Measurements from ENCODE around the gene BMP7. TPM values are rescaled to one million over a fixed set of nuclear protein-coding genes. Genes with fewer than 3 reads are reported as not detected.

The BMP7 gene
- total RNA-seq, 2 experiments from 2014 or later = 2.2 to 94.2 TPM

DNA sequence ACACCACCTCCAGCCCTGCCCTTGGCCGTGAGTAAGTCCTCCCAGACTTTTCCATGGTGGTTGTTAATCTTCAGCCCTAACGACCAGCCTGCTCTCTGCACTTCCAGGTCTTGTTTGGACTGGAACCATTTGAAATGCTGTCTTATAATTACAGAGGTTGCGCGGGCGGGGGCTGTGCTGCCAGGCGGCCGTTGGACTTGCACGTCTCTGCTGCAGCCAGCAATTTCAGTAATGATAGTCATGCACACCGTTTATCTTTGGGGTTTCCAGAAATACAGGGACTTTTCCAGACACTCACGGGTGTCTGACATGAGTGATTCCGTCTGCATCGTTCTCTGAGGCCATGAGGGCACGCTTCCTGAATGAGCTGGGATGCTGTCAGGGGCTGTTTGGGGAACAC lies 118.2 kb downstream of the BMP7 start:
- H3K9me3 ChIP-seq (ENCODE audit: low read length) = no peaks in the 10 kb centered on the region
- no peaks in the 10 kb centered on the region for H3K36me3 ChIP-seq (ENCODE audit: insufficient read depth, low read length)
- H3K9me2 ChIP-seq (ENCODE audit: insufficient read depth, low read length) = no peaks in the 10 kb centered on the region
- H3K4me1 ChIP-seq (ENCODE audit: insufficient read depth, low read length, poor library complexity, severe bottlenecking) = peaks cover 7% of the 10 kb centered on the region
- no peak for DNase-seq (ENCODE audit: low spot score)
- no peak overlapping the region for H3K27ac ChIP-seq (ENCODE audit: low read depth, low read length, poor library complexity, severe bottlenecking)
- no peak overlapping the region for H2AFZ ChIP-seq (ENCODE audit: low read length)
- no peak for TF ChIP-seq EZH2phosphoT487 (IDR thresholded peaks at IDR 0.05; ENCODE audit: borderline replicate concordance, low read depth, low read length)
- TF ChIP-seq, protein P1, sequence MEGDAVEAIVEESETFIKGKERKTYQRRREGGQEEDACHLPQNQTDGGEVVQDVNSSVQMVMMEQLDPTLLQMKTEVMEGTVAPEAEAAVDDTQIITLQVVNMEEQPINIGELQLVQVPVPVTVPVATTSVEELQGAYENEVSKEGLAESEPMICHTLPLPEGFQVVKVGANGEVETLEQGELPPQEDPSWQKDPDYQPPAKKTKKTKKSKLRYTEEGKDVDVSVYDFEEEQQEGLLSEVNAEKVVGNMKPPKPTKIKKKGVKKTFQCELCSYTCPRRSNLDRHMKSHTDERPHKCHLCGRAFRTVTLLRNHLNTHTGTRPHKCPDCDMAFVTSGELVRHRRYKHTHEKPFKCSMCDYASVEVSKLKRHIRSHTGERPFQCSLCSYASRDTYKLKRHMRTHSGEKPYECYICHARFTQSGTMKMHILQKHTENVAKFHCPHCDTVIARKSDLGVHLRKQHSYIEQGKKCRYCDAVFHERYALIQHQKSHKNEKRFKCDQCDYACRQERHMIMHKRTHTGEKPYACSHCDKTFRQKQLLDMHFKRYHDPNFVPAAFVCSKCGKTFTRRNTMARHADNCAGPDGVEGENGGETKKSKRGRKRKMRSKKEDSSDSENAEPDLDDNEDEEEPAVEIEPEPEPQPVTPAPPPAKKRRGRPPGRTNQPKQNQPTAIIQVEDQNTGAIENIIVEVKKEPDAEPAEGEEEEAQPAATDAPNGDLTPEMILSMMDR (conservative IDR thresholded peaks at IDR 0.05; ENCODE audit: low read length) = no peak
- H3K4me2 ChIP-seq (ENCODE audit: low read length) = no peak overlapping the region
- no peaks in the 10 kb centered on the region for H3K79me2 ChIP-seq (ENCODE audit: insufficient read depth, low read depth, low read length)
- no TSS peak for BruUV-seq (replicated peaks)
- H4K20me1 ChIP-seq (ENCODE audit: insufficient read depth, low read length) = no peaks in the 10 kb centered on the region
- intact Hi-C loops (cut with micrococcal nuclease; ENCODE audit: unreplicated experiment) = no loop called here
- ChIA-PET POLR2A (no interaction called here), CTCF (ENCODE audit: unreplicated experiment) (no interaction called here)
- H3K4me3 ChIP-seq (ENCODE audit: low read depth, low read length, poor library complexity, severe bottlenecking) = no peak overlapping the region

DNA sequence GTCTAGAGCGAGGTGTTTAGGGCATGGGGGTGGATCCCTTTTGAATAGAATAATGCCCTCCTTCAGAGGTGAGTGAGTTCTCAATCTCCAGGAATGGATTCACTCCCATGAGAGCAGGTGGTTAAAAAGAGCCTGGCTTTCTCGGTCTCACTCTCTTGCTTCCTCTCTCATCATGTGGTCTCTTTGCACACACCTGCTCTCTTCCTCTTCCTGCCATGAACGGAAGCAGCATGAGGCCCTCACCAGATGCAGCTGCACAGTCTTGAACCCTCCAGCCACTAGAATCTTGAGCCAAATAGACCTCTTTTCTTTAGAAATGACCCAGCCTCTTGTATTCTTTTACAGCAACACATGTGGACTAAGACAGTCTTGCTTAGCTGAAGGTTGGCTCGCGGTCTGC lies 119.3 kb downstream of the BMP7 start:
- Histone ChIP-seq H3K9me2 (ENCODE audit: insufficient read depth, low read length) (no peaks in the 10 kb centered on the region), H3K36me3 (ENCODE audit: insufficient read depth, low read length) (no peaks in the 10 kb centered on the region), H3K9me3 (ENCODE audit: low read length) (no peaks in the 10 kb centered on the region), H3K4me3 (ENCODE audit: low read depth, low read length, poor library complexity, severe bottlenecking) (no peak overlapping the region), H3K4me2 (ENCODE audit: low read length) (no peak overlapping the region; the same call in 1 of the 2 replicates), H4K20me1 (ENCODE audit: insufficient read depth, low read length) (no peaks in the 10 kb centered on the region), H3K27ac (ENCODE audit: low read depth, low read length, poor library complexity, severe bottlenecking) (no peak overlapping the region), H2AFZ (ENCODE audit: low read length) (0 out of 2 replicates have a peak overlapping the region, but pooled peaks have one; percentile 11), H3K79me2 (ENCODE audit: insufficient read depth, low read depth, low read length) (no peaks in the 10 kb centered on the region), H3K4me1 (ENCODE audit: insufficient read depth, low read length, poor library complexity, severe bottlenecking) (peaks cover 7% of the 10 kb centered on the region)
- TF ChIP-seq EZH2phosphoT487 (IDR thresholded peaks at IDR 0.05; ENCODE audit: borderline replicate concordance, low read depth, low read length) = no peak
- TF ChIP-seq, protein P1 (conservative IDR thresholded peaks at IDR 0.05; ENCODE audit: low read length) = no peak
- BruUV-seq (replicated peaks) = no TSS peak
- intact Hi-C loops (cut with micrococcal nuclease; ENCODE audit: unreplicated experiment) = no loop called here
- DNase-seq (ENCODE audit: low spot score) = peak; percentile 35
- ChIA-PET CTCF (ENCODE audit: unreplicated experiment) (no interaction called here), POLR2A (no interaction called here)

- DNase-seq (ENCODE audit: low spot score) = no peak
- no peaks in the 10 kb centered on the region for H3K9me3 ChIP-seq (ENCODE audit: low read length)
- H3K9me2 ChIP-seq (ENCODE audit: insufficient read depth, low read length) = no peaks in the 10 kb centered on the region
- no peaks in the 10 kb centered on the region for H4K20me1 ChIP-seq (ENCODE audit: insufficient read depth, low read length)
- H3K27ac ChIP-seq (ENCODE audit: low read depth, low read length, poor library complexity, severe bottlenecking) = no peak overlapping the region
- CTCF ChIA-PET (ENCODE audit: unreplicated experiment) = no interaction called here
- peaks cover 7% of the 10 kb centered on the region for H3K4me1 ChIP-seq (ENCODE audit: insufficient read depth, low read length, poor library complexity, severe bottlenecking)
- H2AFZ ChIP-seq (ENCODE audit: low read length) = no peak overlapping the region
- no peak overlapping the region for H3K4me2 ChIP-seq (ENCODE audit: low read length)
- no peaks in the 10 kb centered on the region for H3K79me2 ChIP-seq (ENCODE audit: insufficient read depth, low read depth, low read length)
- no TSS peak for BruUV-seq (replicated peaks)
- no peak overlapping the region for H3K4me3 ChIP-seq (ENCODE audit: low read depth, low read length, poor library complexity, severe bottlenecking)
- POLR2A ChIA-PET = no interaction called here
- H3K36me3 ChIP-seq (ENCODE audit: insufficient read depth, low read length) = no peaks in the 10 kb centered on the region
- intact Hi-C loops (cut with micrococcal nuclease; ENCODE audit: unreplicated experiment) = no loop called here
- TF ChIP-seq, protein P1 (conservative IDR thresholded peaks at IDR 0.05; ENCODE audit: low read length) = no peak
- no peak for TF ChIP-seq EZH2phosphoT487 (IDR thresholded peaks at IDR 0.05; ENCODE audit: borderline replicate concordance, low read depth, low read length)
These were observed 120.3 kb downstream of the BMP7 start for GRCh38 chr20:57146155-57146554.

Measured in OCI-LY7 (cell line).